Endothelial cell (in vitro differentiated cells): ENCODE measurements around the gene PRKAB2. TPM values are rescaled to one million over a fixed set of nuclear protein-coding genes. Genes with fewer than 3 reads are reported as not detected.
"Not testable (repeated sequence)": the region's sequence is repeated elsewhere in the genome, so short reads cannot be mapped to it uniquely, and the experiment has no call there.

Source experiments
- DNase-seq: peaks from one replicate; pipeline ENCODE4 v3.0.0; 2021; ENCODE audit warnings: low spot score
- H3K27ac Mint-ChIP-seq: one replicate; pipeline ENCODE4 v1.8.0; 2021; ENCODE audit warnings: mixed read lengths, inconsistent platforms; ENCODE audit not compliant: unreplicated experiment
- H3K27me3 Mint-ChIP-seq: one replicate; pipeline ENCODE4 v1.8.0; 2021; ENCODE audit warnings: mild to moderate bottlenecking, moderate library complexity, mixed read lengths, inconsistent platforms; ENCODE audit not compliant: unreplicated experiment
- H3K36me3 Mint-ChIP-seq: one replicate; pipeline ENCODE4 v1.8.0; 2021; ENCODE audit warnings: mild to moderate bottlenecking, low read depth, mixed read lengths, inconsistent platforms; ENCODE audit not compliant: unreplicated experiment
- H3K4me1 Mint-ChIP-seq: one replicate; pipeline ENCODE4 v1.8.0; 2021; ENCODE audit warnings: mild to moderate bottlenecking, mixed read lengths, inconsistent platforms; ENCODE audit not compliant: unreplicated experiment
- H3K4me3 Mint-ChIP-seq: one replicate; pipeline ENCODE4 v1.8.0; 2021; ENCODE audit warnings: mild to moderate bottlenecking, mixed read lengths, inconsistent platforms; ENCODE audit not compliant: unreplicated experiment
- H3K9me3 Mint-ChIP-seq: one replicate; pipeline ENCODE4 v1.8.0; 2021; ENCODE audit warnings: mixed read lengths, inconsistent platforms; ENCODE audit not compliant: unreplicated experiment
- total RNA-seq: library from RNA; stranded (reverse); fragmentation: NEBNext Ultra II Directional; extraction: Animal tissue kit (Norgen Biotek cat#: 25700); gene quantifications from one replicate; pipeline ENCODE4 v1.2.1, GENCODE V29; 2021; ENCODE audit not compliant: unreplicated experiment
- TF ChIP-seq, protein P1 (sequence below): fragments of 200-600 bp; sonication (generic); IDR thresholded peaks from one replicate; pipeline ENCODE4 v1.5.0; 2021; ENCODE audit warnings: antibody characterized with exemption; ENCODE audit not compliant: unreplicated experiment

PRKAB2 gene
- total RNA-seq, 1 donor from 2014 or later, result 20.0 TPM

DNA sequence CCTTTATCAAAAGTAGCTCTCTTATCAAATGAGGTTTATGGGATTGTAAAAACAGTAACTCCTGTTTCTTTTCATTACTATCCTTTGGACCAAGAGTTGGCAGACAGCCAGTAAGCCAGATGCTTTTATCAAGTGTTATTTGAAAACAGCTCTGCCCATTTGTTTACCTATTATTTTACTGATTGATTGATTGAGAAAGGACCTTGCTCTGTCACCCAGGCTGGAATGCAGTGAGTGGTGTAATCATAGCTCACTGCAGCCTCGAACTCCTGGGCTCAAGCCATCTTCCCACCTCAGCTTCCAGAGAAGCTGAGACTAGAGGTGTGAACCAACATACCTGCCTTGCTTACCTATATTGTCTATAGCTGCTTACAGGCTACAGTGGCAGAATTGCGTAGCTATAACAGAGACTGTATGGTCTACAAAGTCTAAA, 3.6 kb downstream of the PRKAB2 start:
- H3K4me3 Mint-ChIP-seq, result no peak overlapping the region
- no peak overlapping the region for H3K27ac Mint-ChIP-seq

DNA sequence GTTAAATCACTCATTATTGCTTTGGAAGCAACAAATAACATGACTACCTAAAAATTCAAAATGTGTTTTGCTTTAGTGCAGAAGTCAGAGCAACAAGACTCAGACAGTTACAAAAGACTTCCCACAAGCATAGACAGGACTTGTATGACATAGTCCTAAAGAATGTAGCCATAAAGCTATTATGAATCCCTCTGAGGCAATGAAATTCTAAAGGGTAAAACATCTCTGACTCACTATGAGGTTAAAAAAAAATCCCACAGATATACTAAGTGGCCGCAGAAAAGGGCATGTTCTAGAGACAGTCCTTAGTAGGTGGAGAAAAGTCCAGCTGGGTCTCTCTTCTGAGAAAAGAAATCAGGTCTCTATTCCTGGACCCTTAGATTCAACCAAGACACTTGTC, 4.9 kb downstream of the PRKAB2 start:
- DNase-seq, result no peak
- H3K4me3 Mint-ChIP-seq, result no peak overlapping the region
- TF ChIP-seq, protein P1, sequence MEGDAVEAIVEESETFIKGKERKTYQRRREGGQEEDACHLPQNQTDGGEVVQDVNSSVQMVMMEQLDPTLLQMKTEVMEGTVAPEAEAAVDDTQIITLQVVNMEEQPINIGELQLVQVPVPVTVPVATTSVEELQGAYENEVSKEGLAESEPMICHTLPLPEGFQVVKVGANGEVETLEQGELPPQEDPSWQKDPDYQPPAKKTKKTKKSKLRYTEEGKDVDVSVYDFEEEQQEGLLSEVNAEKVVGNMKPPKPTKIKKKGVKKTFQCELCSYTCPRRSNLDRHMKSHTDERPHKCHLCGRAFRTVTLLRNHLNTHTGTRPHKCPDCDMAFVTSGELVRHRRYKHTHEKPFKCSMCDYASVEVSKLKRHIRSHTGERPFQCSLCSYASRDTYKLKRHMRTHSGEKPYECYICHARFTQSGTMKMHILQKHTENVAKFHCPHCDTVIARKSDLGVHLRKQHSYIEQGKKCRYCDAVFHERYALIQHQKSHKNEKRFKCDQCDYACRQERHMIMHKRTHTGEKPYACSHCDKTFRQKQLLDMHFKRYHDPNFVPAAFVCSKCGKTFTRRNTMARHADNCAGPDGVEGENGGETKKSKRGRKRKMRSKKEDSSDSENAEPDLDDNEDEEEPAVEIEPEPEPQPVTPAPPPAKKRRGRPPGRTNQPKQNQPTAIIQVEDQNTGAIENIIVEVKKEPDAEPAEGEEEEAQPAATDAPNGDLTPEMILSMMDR, result no peak
- H3K27me3 Mint-ChIP-seq, result no peaks in the 10 kb centered on the region
- peaks cover 8% of the 10 kb centered on the region for H3K36me3 Mint-ChIP-seq
- no peaks in the 10 kb centered on the region for H3K9me3 Mint-ChIP-seq
- no peak overlapping the region for H3K27ac Mint-ChIP-seq
- peaks cover 18% of the 10 kb centered on the region for H3K4me1 Mint-ChIP-seq

More for the DNA sequence above, 3.6 kb downstream of the PRKAB2 start:
- TF ChIP-seq, protein P1, result no peak
- Mint-ChIP-seq H3K27me3 (no peaks in the 10 kb centered on the region), H3K9me3 (no peaks in the 10 kb centered on the region), H3K36me3 (peaks cover 8% of the 10 kb centered on the region), H3K4me1 (peaks cover 25% of the 10 kb centered on the region)
- no peak for DNase-seq

DNA sequence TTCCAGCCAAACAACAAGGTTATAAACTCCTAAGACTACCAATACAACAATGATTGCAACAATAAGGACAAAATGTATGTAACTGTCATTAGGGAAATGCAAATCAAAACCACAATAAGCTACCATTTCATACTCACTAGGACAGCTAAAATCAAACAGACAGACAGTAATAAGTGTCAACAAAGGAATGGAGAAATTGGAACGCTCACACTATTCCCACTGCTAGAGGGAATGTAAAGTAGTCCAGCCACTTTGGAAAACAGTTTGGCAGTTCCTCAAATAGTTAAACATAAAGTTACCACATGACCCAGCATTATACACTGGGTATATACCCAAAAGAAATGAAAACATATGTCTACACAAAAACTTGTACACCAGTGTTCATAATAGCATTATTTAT, 9.3 kb downstream of the PRKAB2 start:
- no peaks in the 10 kb centered on the region for H3K4me1 Mint-ChIP-seq
- H3K36me3 Mint-ChIP-seq, result peaks cover 25% of the 10 kb centered on the region
- no peak for DNase-seq
- TF ChIP-seq, protein P1, result no peak
- no peak overlapping the region for H3K4me3 Mint-ChIP-seq
- no peaks in the 10 kb centered on the region for H3K9me3 Mint-ChIP-seq
- no peak overlapping the region for H3K27ac Mint-ChIP-seq
- H3K27me3 Mint-ChIP-seq, result no peaks in the 10 kb centered on the region

- H3K27ac Mint-ChIP-seq, result no peak overlapping the region
- DNase-seq, result no peak
- H3K9me3 Mint-ChIP-seq, result no peaks in the 10 kb centered on the region
- peaks cover 30% of the 10 kb centered on the region for H3K36me3 Mint-ChIP-seq
- TF ChIP-seq, protein P1, result no peak
- no peaks in the 10 kb centered on the region for H3K27me3 Mint-ChIP-seq
- no peaks in the 10 kb centered on the region for H3K4me1 Mint-ChIP-seq
- H3K4me3 Mint-ChIP-seq, result no peak overlapping the region
Observed at GRCh38 chr1:147162093-147162492, 10.2 kb downstream of the PRKAB2 start.

- H3K27ac Mint-ChIP-seq, H3K4me3 Mint-ChIP-seq, H3K9me3 Mint-ChIP-seq, H3K27me3 Mint-ChIP-seq, DNase-seq, H3K4me1 Mint-ChIP-seq: not testable (repeated sequence)
- peaks cover 22% of the 10 kb centered on the region for H3K36me3 Mint-ChIP-seq
Observed at GRCh38 chr1:147157116-147157515, 15.2 kb downstream of the PRKAB2 start.
